ENCODE results near the gene LEFTY2.
"Not testable (repeated sequence)": the region's sequence is repeated elsewhere in the genome, so short reads cannot be mapped to it uniquely, and the experiment has no call there.

Gene LEFTY2, protein sequence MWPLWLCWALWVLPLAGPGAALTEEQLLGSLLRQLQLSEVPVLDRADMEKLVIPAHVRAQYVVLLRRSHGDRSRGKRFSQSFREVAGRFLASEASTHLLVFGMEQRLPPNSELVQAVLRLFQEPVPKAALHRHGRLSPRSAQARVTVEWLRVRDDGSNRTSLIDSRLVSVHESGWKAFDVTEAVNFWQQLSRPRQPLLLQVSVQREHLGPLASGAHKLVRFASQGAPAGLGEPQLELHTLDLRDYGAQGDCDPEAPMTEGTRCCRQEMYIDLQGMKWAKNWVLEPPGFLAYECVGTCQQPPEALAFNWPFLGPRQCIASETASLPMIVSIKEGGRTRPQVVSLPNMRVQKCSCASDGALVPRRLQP

DNA sequence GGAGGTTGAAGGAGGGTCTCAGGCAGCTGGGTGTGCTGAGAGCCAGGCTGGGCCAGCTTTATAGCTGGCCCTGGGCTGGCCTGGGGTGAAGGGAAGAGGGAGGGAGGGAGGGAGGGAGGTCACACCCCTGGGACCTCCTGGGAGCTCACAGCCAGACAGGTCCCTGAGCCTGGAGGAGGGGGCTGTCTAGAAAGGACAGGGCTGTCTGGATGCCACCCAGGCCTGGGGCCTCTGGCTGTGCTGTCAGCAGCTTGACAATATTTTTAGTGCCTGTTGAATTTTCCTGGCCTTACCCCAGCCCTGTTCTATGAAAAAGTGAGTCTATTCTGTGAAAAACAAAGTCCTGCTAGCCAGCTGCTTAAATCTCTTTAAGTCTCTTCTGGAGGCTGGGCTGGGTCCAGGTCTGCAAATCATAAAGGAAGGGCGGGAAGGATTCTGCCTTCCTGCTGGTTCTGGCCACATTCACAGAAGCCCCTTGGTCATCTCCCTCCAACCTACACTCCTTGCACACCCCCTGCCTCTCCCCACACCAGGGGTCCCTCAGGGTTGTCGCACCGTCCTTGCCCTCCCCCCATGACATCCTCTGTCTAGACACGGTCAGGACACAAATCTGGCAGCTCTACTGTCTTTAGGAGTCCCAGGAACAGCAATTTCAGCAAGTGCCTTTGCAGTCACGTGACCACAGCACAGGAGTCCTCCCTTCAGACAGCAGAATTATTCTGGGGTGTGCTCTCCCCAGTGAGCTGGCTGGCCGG lies at the start of gene LEFTY2:
Gene LEFTY2, minus strand, starts transcription at position 34 of the 755 bp plus-strand sequence. CDS start 80 bp downstream, outside the sequence.
- Histone ChIP-seq H3K27me3 (ENCODE audit: insufficient read depth, low read length) (peaks cover 53% of the 10 kb centered on the region), H3K9me3 (ENCODE audit: insufficient read depth, low read depth, low read length) (no peaks in the 10 kb centered on the region), H3K36me3 (ENCODE audit: insufficient read depth, low read depth, low read length) (no peaks in the 10 kb centered on the region), H3K27ac (ENCODE audit: low read length) (no peak within 1 kb of the TSS), H3K4me3 (ENCODE audit: low read length) (no peak within 1 kb of the TSS), H3K4me1 (ENCODE audit: insufficient read depth, low read length) (peaks cover 17% of the 10 kb centered on the region), H3K9ac (ENCODE audit: low read depth, low read length) (peak within 1 kb of the TSS; percentile 21; the same call in 1 of the 2 replicates)

DNA sequence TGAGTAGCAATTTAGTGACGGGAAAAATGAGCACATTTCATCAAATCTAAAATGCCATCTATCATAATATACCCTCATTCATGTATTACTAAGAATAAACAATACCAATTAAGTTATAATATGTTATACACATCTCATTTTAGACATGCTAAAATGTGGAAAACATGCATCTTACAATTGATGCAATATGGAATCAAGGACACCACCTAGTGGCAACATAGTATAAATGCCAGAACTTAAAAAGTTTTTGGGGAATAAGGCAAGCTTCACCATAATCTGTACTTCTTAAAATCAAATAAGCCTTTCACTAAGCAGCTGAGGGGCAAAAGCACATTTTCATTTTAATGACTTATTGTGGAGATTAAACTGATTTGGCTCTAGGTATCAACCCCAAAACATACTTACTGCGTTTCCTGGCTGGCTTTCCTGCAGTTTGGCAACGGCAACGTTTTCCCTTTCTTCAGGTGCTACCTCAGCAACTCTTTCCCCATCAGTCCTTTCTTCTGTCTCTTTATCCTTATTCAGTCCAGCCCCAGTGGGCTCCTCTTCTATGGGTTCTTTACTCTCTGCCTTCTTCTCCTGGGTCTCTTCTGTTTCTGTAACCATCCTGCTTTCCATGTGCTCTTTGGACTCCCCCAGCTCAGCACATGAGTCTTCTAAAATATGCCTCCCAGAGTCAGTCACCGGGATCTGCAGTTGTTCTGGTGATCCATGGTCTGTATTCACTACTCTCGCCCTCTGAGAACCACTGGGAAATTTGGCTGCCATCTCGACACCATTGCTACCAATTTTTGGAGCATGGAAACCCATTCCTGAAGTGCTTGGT lies 46.7 kb upstream of the LEFTY2 start:
- no peaks in the 10 kb centered on the region for H3K27me3 ChIP-seq (ENCODE audit: insufficient read depth, low read length)
- H3K27ac ChIP-seq (ENCODE audit: low read length), result no peak overlapping the region
- peaks cover 95% of the 10 kb centered on the region for H3K36me3 ChIP-seq (ENCODE audit: insufficient read depth, low read depth, low read length)
- H3K9me3 ChIP-seq (ENCODE audit: insufficient read depth, low read depth, low read length), result no peaks in the 10 kb centered on the region
- no peak overlapping the region for H3K9ac ChIP-seq (ENCODE audit: low read depth, low read length)
- no peaks in the 10 kb centered on the region for H3K4me1 ChIP-seq (ENCODE audit: insufficient read depth, low read length)
- H3K4me3 ChIP-seq (ENCODE audit: low read length), result no peak overlapping the region

DNA sequence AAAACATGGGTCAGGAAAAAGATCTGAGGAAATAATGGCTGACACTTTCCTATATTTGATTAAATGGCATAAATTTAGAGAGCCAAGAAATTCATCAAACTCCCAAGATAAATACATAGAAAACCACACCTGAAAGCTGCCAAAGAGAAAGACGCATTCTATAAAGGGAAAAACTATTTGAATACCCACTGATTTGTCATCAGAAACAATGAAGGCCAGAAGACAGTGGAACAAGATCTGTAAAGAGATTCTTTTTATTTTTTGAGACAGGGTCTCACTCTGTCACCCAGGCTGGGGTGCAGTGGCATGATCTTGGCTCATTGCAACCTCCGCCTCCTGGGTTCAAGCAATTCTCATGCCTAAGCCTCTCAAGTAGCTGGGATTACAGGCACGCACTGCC lies 40.7 kb upstream of the LEFTY2 start:
- H3K27ac ChIP-seq (ENCODE audit: low read length), result no peak overlapping the region
- H3K9me3 ChIP-seq (ENCODE audit: insufficient read depth, low read depth, low read length), result peaks cover 8% of the 10 kb centered on the region; the same call in 1 of the 2 replicates
- H3K4me3 ChIP-seq (ENCODE audit: low read length), result no peak overlapping the region
- peaks cover 74% of the 10 kb centered on the region for H3K36me3 ChIP-seq (ENCODE audit: insufficient read depth, low read depth, low read length)
- H3K27me3 ChIP-seq (ENCODE audit: insufficient read depth, low read length), result no peaks in the 10 kb centered on the region
- H3K9ac ChIP-seq (ENCODE audit: low read depth, low read length), result no peak overlapping the region
- no peaks in the 10 kb centered on the region for H3K4me1 ChIP-seq (ENCODE audit: insufficient read depth, low read length)

DNA sequence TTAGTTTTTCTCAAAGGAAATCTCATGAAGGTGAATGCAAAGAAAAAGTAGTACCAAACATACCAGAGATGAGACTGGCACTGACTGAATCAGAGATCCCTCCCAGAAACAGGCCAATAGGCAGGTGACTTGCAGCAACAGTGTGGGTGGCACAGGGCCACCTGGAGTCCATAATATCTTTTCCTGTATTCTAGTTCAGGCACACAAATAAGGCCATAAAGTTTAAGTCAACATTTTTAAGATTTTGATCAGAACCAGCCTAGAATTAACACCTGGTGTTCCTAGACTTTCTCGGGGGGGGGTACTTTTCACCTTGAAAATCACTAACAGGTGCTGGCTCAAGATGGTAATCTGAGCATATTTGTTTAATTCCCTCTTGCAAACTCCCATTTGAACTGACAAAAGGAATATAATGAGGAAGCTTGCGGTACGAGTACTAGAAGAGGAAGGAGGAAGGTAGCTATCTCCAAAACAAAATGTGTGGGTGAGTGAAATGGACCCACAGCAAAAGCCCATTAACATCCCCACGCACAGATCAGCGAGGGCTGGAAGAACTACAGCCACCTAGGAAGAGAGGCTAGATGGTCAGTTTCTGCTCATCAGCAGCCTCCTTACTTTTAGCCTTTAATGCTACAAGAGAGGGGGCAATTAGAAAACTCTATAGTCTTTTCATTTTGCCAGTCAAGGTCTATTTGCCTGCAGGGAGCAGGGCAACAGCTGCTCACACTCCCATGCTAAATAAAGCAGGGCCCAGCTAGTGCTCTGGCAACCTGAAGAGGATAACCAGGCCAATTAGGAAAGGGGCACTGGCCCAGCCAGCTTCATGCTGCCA lies 39.2 kb upstream of the LEFTY2 start:
- H3K9ac ChIP-seq (ENCODE audit: low read depth, low read length), result no peak overlapping the region
- no peak overlapping the region for H3K4me3 ChIP-seq (ENCODE audit: low read length)
- H3K27me3 ChIP-seq (ENCODE audit: insufficient read depth, low read length), result no peaks in the 10 kb centered on the region
- H3K27ac ChIP-seq (ENCODE audit: low read length), result no peak overlapping the region
- peaks cover 8% of the 10 kb centered on the region; the same call in 1 of the 2 replicates for H3K9me3 ChIP-seq (ENCODE audit: insufficient read depth, low read depth, low read length)
- peaks cover 60% of the 10 kb centered on the region for H3K36me3 ChIP-seq (ENCODE audit: insufficient read depth, low read depth, low read length)
- no peaks in the 10 kb centered on the region for H3K4me1 ChIP-seq (ENCODE audit: insufficient read depth, low read length)

DNA sequence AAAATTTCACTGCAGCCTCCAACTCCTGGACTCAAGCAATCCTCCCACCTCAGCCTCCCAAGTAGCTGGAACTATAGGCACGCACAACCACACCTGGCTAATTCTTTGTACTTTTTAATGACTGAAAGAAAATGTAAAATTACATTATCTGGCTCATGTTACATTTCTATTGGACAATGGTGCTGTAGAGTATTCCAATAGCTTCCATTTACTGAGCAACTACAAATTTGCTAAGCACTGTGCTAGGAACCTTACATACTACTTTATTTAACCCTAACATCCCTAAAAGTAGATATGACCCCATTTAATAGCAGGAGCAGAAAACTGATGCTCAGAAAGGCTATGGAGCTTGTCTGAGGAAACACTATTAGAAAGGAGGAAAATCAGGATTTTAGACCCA lies 38.4 kb upstream of the LEFTY2 start:
- no peaks in the 10 kb centered on the region for H3K4me1 ChIP-seq (ENCODE audit: insufficient read depth, low read length)
- peaks cover 8% of the 10 kb centered on the region; the same call in 1 of the 2 replicates for H3K9me3 ChIP-seq (ENCODE audit: insufficient read depth, low read depth, low read length)

DNA sequence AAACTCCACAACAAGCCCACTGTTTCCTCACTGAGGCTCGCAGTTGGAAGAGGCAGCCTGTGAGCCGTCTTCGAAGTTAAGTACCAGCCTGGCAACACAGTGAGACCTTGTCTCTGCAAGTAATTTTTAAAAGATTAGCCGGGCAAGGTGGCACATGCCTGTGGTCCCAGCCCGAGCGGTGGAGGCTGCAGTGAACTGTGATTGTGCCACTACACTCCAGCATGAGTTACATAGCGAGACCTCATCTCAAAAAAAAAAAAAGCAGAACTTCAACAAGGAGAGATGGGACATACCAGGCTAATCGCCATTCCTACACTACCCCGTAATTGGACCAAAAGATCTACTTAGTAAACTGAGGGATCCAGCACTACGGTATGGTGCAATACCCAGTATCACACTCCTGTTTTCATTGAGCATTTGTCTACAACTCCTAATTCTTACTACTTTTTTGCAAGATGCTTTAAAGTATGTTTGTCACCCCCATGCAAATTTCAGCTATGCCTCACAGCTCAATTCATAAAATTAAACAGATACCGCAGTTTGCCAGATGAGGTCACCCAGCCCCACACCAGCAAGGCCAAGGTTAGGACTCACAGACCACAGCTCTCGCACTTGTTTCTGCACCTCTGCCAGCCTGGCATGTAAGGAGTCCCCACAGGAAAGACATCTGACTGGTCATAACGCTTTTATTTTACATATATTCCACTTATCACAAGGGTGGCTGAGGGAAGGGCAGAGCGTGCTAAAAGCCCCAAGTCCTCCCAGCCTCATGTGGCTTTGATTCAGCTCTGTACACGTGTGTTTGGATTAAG lies 37.1 kb upstream of the LEFTY2 start:
- peaks cover 8% of the 10 kb centered on the region; the same call in 1 of the 2 replicates for H3K9me3 ChIP-seq (ENCODE audit: insufficient read depth, low read depth, low read length)
- no peak overlapping the region for H3K27ac ChIP-seq (ENCODE audit: low read length)
- no peak overlapping the region for H3K4me3 ChIP-seq (ENCODE audit: low read length)
- H3K36me3 ChIP-seq (ENCODE audit: insufficient read depth, low read depth, low read length), result peaks cover 39% of the 10 kb centered on the region
- no peaks in the 10 kb centered on the region for H3K27me3 ChIP-seq (ENCODE audit: insufficient read depth, low read length)
- H3K4me1 ChIP-seq (ENCODE audit: insufficient read depth, low read length), result no peaks in the 10 kb centered on the region
- H3K9ac ChIP-seq (ENCODE audit: low read depth, low read length), result no peak overlapping the region

More for the DNA sequence above, 38.4 kb upstream of the LEFTY2 start:
- H3K27me3 ChIP-seq (ENCODE audit: insufficient read depth, low read length), result no peaks in the 10 kb centered on the region
- H3K9ac ChIP-seq (ENCODE audit: low read depth, low read length), result no peak overlapping the region
- no peak overlapping the region for H3K27ac ChIP-seq (ENCODE audit: low read length)
- peaks cover 52% of the 10 kb centered on the region for H3K36me3 ChIP-seq (ENCODE audit: insufficient read depth, low read depth, low read length)
- H3K4me3 ChIP-seq (ENCODE audit: low read length), result no peak overlapping the region

DNA sequence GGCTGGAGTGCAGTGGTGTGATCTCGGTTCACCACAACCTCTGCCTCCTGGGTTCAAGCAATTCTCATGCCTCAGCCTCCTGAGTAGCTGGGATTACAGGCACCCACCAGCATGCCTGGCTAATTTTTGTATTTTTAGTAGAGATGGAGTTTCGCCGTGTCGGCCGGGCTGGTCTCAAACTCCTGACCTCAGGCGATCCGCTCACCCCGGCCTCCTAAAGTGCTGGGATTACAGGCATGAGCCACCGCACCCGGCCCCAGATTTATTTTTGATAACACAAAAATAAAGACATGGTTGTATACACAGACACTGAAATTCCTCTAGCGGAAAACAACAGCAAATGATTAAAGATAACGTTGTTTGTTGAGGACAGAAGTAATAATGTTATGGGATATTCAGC lies 34.1 kb upstream of the LEFTY2 start:
- H3K4me3 ChIP-seq (ENCODE audit: low read length); H3K9ac ChIP-seq (ENCODE audit: low read depth, low read length); H3K27ac ChIP-seq (ENCODE audit: low read length); H3K4me1 ChIP-seq (ENCODE audit: insufficient read depth, low read length); H3K27me3 ChIP-seq (ENCODE audit: insufficient read depth, low read length); H3K9me3 ChIP-seq (ENCODE audit: insufficient read depth, low read depth, low read length): not testable (repeated sequence)
- peaks cover 12% of the 10 kb centered on the region for H3K36me3 ChIP-seq (ENCODE audit: insufficient read depth, low read depth, low read length)

DNA sequence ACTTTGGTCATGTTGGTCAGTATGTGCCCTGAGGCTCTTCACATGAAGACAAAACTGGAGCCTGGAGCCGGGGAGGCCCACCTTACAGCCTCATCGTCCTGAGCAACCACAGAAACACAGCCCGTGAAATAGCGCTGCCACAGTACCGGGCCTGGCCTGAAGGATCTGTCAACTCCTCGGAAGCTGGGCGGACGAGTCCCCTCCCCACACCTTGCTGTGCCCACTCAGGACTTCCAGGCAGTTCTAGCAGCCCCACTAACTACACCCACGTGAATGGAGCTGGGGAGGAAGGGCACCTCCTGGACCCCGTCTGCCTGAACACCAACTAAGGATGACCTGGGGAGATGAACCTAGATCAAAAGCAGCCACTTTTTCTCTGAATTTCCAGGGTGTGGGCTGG lies 33.4 kb upstream of the LEFTY2 start:
- no peak overlapping the region for H3K27ac ChIP-seq (ENCODE audit: low read length)

DNA sequence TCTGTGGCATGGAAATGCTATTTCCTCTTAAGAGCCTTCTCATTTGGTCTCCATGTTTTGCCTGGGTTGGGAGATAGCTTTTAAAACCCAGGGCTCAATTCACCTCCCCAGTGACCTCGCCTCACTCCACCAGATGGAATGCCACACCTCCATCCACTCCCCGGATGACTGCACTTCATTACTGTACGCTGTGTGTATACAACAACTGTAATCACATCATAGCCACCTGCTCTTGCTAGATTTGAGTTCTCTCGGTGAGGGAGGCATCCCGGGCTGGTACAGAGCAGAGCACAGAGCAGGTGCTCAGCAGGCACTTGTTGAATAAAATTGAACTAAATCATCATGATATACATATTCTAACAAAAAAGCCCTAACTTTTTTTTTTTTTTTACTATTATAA lies 32.1 kb upstream of the LEFTY2 start:
- H3K27ac ChIP-seq (ENCODE audit: low read length), result no peak overlapping the region
- no peaks in the 10 kb centered on the region for H3K4me1 ChIP-seq (ENCODE audit: insufficient read depth, low read length)
- no peaks in the 10 kb centered on the region for H3K9me3 ChIP-seq (ENCODE audit: insufficient read depth, low read depth, low read length)
- H3K4me3 ChIP-seq (ENCODE audit: low read length), result no peak overlapping the region
- no peaks in the 10 kb centered on the region for H3K27me3 ChIP-seq (ENCODE audit: insufficient read depth, low read length)
- H3K36me3 ChIP-seq (ENCODE audit: insufficient read depth, low read depth, low read length), result no peaks in the 10 kb centered on the region
- no peak overlapping the region for H3K9ac ChIP-seq (ENCODE audit: low read depth, low read length)

More for the DNA sequence above, 33.4 kb upstream of the LEFTY2 start:
- H3K27me3 ChIP-seq (ENCODE audit: insufficient read depth, low read length), result no peaks in the 10 kb centered on the region
- no peak overlapping the region for H3K4me3 ChIP-seq (ENCODE audit: low read length)
- no peaks in the 10 kb centered on the region for H3K9me3 ChIP-seq (ENCODE audit: insufficient read depth, low read depth, low read length)
- H3K9ac ChIP-seq (ENCODE audit: low read depth, low read length), result no peak overlapping the region
- peaks cover 5% of the 10 kb centered on the region; the same call in 1 of the 2 replicates for H3K36me3 ChIP-seq (ENCODE audit: insufficient read depth, low read depth, low read length)
- no peaks in the 10 kb centered on the region for H3K4me1 ChIP-seq (ENCODE audit: insufficient read depth, low read length)

DNA sequence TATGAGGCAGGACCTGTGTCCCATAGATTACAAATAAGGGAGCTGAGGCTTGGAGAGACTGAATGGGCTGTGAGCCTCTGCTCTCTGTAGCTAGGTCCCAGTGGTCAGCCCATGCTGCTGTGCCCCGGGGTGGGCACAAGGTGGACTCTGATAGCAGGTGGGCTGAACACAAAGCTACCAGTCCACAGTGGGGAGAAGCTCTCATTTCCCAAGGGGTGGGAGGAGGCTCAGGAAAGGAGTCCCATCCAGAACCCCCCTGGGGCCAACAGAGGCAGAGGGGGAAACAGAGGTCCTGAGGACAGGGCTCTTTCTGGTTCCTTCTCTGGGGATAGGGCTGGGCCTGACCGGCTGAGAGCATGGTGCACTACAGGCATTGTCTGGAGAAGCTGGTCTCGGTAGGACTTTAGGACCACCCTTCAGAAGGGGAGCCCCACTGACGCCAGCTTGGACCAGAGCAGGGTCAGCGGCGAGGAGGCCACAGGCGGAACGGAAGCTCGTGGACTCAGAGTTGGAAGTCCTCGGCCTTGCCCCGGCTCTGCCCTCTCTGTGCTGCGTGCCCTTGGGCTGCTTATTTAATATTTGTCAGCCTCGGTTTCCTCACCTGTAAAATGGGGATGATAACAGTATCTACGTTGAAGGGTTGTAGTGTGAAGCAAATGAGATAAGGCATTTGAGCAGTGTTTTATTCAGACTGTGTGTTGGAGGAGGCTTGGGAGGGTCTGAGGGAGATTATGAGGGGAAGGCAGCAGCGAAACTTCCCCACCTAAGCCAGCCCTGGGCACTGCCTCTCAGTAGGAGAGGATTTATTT lies 31.5 kb upstream of the LEFTY2 start:
- Histone ChIP-seq H3K27me3 (ENCODE audit: insufficient read depth, low read length) (no peaks in the 10 kb centered on the region), H3K36me3 (ENCODE audit: insufficient read depth, low read depth, low read length) (no peaks in the 10 kb centered on the region), H3K9me3 (ENCODE audit: insufficient read depth, low read depth, low read length) (no peaks in the 10 kb centered on the region), H3K9ac (ENCODE audit: low read depth, low read length) (no peak overlapping the region), H3K4me3 (ENCODE audit: low read length) (no peak overlapping the region), H3K27ac (ENCODE audit: low read length) (no peak overlapping the region), H3K4me1 (ENCODE audit: insufficient read depth, low read length) (no peaks in the 10 kb centered on the region)

Data from iPS-20b (cell line).